ENCODE results near the gene PSMG4.

DNA sequence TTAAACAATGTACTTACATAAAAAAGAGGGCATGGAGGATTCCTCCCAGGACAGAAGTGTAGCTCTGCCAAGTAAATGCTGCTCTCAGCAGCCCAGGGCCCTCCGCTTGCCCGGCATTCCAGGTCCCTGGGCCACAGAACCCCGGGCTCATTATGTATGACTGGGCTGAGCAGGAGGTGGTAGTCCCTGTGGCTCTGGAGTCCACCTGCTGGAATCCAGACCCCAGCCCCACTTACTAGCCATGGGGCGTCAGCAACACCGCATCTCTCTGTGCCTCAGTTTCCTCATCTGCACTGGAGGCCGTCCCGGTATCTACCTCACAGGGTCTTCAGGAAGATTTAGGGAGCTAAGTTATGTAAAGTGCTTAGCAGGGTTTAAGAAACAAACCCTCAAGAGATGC lies 55.4 kb downstream of the PSMG4 start:
- TF ChIP-seq, protein P1, sequence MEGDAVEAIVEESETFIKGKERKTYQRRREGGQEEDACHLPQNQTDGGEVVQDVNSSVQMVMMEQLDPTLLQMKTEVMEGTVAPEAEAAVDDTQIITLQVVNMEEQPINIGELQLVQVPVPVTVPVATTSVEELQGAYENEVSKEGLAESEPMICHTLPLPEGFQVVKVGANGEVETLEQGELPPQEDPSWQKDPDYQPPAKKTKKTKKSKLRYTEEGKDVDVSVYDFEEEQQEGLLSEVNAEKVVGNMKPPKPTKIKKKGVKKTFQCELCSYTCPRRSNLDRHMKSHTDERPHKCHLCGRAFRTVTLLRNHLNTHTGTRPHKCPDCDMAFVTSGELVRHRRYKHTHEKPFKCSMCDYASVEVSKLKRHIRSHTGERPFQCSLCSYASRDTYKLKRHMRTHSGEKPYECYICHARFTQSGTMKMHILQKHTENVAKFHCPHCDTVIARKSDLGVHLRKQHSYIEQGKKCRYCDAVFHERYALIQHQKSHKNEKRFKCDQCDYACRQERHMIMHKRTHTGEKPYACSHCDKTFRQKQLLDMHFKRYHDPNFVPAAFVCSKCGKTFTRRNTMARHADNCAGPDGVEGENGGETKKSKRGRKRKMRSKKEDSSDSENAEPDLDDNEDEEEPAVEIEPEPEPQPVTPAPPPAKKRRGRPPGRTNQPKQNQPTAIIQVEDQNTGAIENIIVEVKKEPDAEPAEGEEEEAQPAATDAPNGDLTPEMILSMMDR (optimal IDR thresholded peaks at IDR 0.05 in 1 of 3, IDR thresholded peaks at IDR 0.05 in 1 of 3, conservative IDR thresholded peaks at IDR 0.05 in 1 of 3; ENCODE audit: extremely low read depth in 1 of 3, insufficient read depth in 2 of 3, low read length in 3 of 3): no peak
- no peak for TF ChIP-seq EZH2 (IDR thresholded peaks at IDR 0.05; ENCODE audit: low read length)
